Gastroesophageal sphincter (tissue), 2 donors: Measurements from ENCODE around the gene ERO1B.

Source experiments
- POLR2A ChIP-seq, 2 donors: fragments of 450-650 bp; IDR thresholded peaks; one replicate each; pipeline ENCODE4 v1.6.1; 2017; ENCODE audit warnings: antibody characterized with exemption in 2 of 2, mild to moderate bottlenecking in 2 of 2, moderate library complexity in 1 of 2
- POLR2AphosphoS5 ChIP-seq: sonication (generic); formaldehyde crosslinking; IDR thresholded peaks from one replicate; pipeline ENCODE4 v1.6.1; 2017; ENCODE audit warnings: antibody characterized with exemption

- TF ChIP-seq POLR2A (IDR thresholded peaks at IDR 0.05) (no peak), POLR2AphosphoS5 (no peak)
These were observed 105.1 kb downstream of the ERO1B start for GRCh38 chr1:236176337-236177336.
